ENCODE data around the gene PTPRK. TPM values are rescaled to one million over a fixed set of nuclear protein-coding genes. Genes with fewer than 3 reads are reported as not detected.
"Not testable (repeated sequence)": the region's sequence is repeated elsewhere in the genome, so short reads cannot be mapped to it uniquely, and the experiment has no call there.

The PTPRK gene
- total RNA-seq, 2 experiments from 2014 or later, result 0.50 to 0.53 TPM

- H3K36me3 Mint-ChIP-seq (ENCODE audit: low read depth), result peaks cover 38% of the 10 kb centered on the region
- peak; percentile 74 for DNase-seq
- peak overlapping the region; percentile 98 for H3K27ac Mint-ChIP-seq
- peaks cover 19% of the 10 kb centered on the region for H3K9me3 Mint-ChIP-seq
- peak overlapping the region; percentile 61 for H3K4me3 Mint-ChIP-seq
- H3K27me3 Mint-ChIP-seq, result no peaks in the 10 kb centered on the region
- ChIA-PET POLR2A (interaction anchor here (0.6 to 4.4 kb wide), 21 partner anchors 8 to 368 kb away, joined by 3 to 55 read pairs (median 7); partner anchors contain the start of gene THEMIS), CTCF (interaction anchor here (1.0 to 2.0 kb wide), 11 partner anchors 9 to 79 kb away, joined by 3 to 15 read pairs (median 6); partner anchors contain the start of gene THEMIS)
- peaks cover 53% of the 10 kb centered on the region for H3K4me1 Mint-ChIP-seq
Measured at GRCh38 chr6:127933852-127934840, 586.3 kb downstream of the PTPRK start.

- Mint-ChIP-seq H3K27me3 (no peaks in the 10 kb centered on the region), H3K36me3 (ENCODE audit: low read depth) (peaks cover 44% of the 10 kb centered on the region), H3K9me3 (peaks cover 27% of the 10 kb centered on the region), H3K4me1 (peaks cover 43% of the 10 kb centered on the region), H3K4me3 (no peak overlapping the region), H3K27ac (peak overlapping the region; percentile 98)
- ChIA-PET POLR2A (interaction anchor here (3.6 kb wide), 1 partner anchor 15 kb away, joined by 42 read pairs; no protein-coding TSS in a partner anchor), CTCF (no interaction called here)
- no peak for DNase-seq
Measured at GRCh38 chr6:127933137-127933536, 587.3 kb downstream of the PTPRK start.

- CTCF ChIA-PET, result no interaction called here
- H3K4me3 Mint-ChIP-seq, result no peak overlapping the region
Measured at GRCh38 chr6:127932708-127933107, 587.7 kb downstream of the PTPRK start.

GRCh38 chr6:127926441-127926840 is 594.0 kb downstream of the PTPRK start:
- peaks cover 32% of the 10 kb centered on the region for H3K4me1 Mint-ChIP-seq
- H3K9me3 Mint-ChIP-seq, result peaks cover 42% of the 10 kb centered on the region
- DNase-seq, H3K27me3 Mint-ChIP-seq, CTCF ChIA-PET, H3K4me3 Mint-ChIP-seq, H3K27ac Mint-ChIP-seq: not testable (repeated sequence)
- peaks cover 58% of the 10 kb centered on the region for H3K36me3 Mint-ChIP-seq (ENCODE audit: low read depth)
- POLR2A ChIA-PET, result interaction anchor here (1.3 kb wide), 1 partner anchor 8 kb away, joined by 4 read pairs; no protein-coding TSS in a partner anchor

More at GRCh38 chr6:127932708-127933107, 587.7 kb downstream of the PTPRK start:
- Mint-ChIP-seq H3K27ac (peak overlapping the region; percentile 98), H3K36me3 (ENCODE audit: low read depth) (peaks cover 45% of the 10 kb centered on the region), H3K9me3 (peaks cover 30% of the 10 kb centered on the region), H3K27me3 (no peaks in the 10 kb centered on the region), H3K4me1 (peaks cover 39% of the 10 kb centered on the region)
- POLR2A ChIA-PET, result interaction anchor here (3.6 kb wide), 1 partner anchor 14 kb away, joined by 42 read pairs; no protein-coding TSS in a partner anchor
- DNase-seq, result no peak

- peaks cover 44% of the 10 kb centered on the region for H3K4me1 Mint-ChIP-seq
- DNase-seq, result no peak
- H3K27ac Mint-ChIP-seq, result no peak overlapping the region
- POLR2A ChIA-PET, result interaction anchor here (1.2 kb wide), 1 partner anchor 10 kb away, joined by 4 read pairs; no protein-coding TSS in a partner anchor
- H3K4me3 Mint-ChIP-seq, result no peak overlapping the region
- H3K27me3 Mint-ChIP-seq, result no peaks in the 10 kb centered on the region
- peaks cover 39% of the 10 kb centered on the region for H3K9me3 Mint-ChIP-seq
- peaks cover 47% of the 10 kb centered on the region for H3K36me3 Mint-ChIP-seq (ENCODE audit: low read depth)
- CTCF ChIA-PET, result interaction anchor here (1.2 to 3.5 kb wide), 2 partner anchors 10 to 14 kb away, joined by 3 to 8 read pairs; no protein-coding TSS in a partner anchor
Measured at GRCh38 chr6:127924440-127924839, 596.0 kb downstream of the PTPRK start.

- Mint-ChIP-seq H3K27ac (no peak overlapping the region), H3K9me3 (peaks cover 36% of the 10 kb centered on the region), H3K36me3 (ENCODE audit: low read depth) (peaks cover 45% of the 10 kb centered on the region), H3K4me1 (peaks cover 47% of the 10 kb centered on the region), H3K27me3 (no peaks in the 10 kb centered on the region), H3K4me3 (no peak overlapping the region)
- POLR2A ChIA-PET, result interaction anchor here (1.2 kb wide), 1 partner anchor 11 kb away, joined by 4 read pairs; no protein-coding TSS in a partner anchor
- CTCF ChIA-PET, result interaction anchor here (3.5 kb wide), 1 partner anchor 10 kb away, joined by 8 read pairs; no protein-coding TSS in a partner anchor
- no peak for DNase-seq
Measured at GRCh38 chr6:127924031-127924430, 596.4 kb downstream of the PTPRK start.

- ChIA-PET CTCF (interaction anchor here (3.5 kb wide), 1 partner anchor 11 kb away, joined by 8 read pairs; no protein-coding TSS in a partner anchor), POLR2A (interaction anchor here (2.2 kb wide), 1 partner anchor 12 kb away, joined by 10 read pairs; no protein-coding TSS in a partner anchor)
- H3K36me3 Mint-ChIP-seq (ENCODE audit: low read depth), result peaks cover 39% of the 10 kb centered on the region
- no peak for DNase-seq
- no peak overlapping the region for H3K4me3 Mint-ChIP-seq
- H3K27me3 Mint-ChIP-seq, result no peaks in the 10 kb centered on the region
- H3K4me1 Mint-ChIP-seq, result peaks cover 56% of the 10 kb centered on the region
- H3K9me3 Mint-ChIP-seq, result peaks cover 29% of the 10 kb centered on the region
- H3K27ac Mint-ChIP-seq, result no peak overlapping the region
Measured at GRCh38 chr6:127923135-127923534, 597.3 kb downstream of the PTPRK start.

GRCh38 chr6:127921982-127922381 is 598.4 kb downstream of the PTPRK start:
- Mint-ChIP-seq H3K4me1 (peaks cover 67% of the 10 kb centered on the region), H3K36me3 (ENCODE audit: low read depth) (peaks cover 34% of the 10 kb centered on the region), H3K27ac (no peak overlapping the region), H3K27me3 (no peaks in the 10 kb centered on the region), H3K4me3 (peak overlapping the region; percentile 28), H3K9me3 (peaks cover 22% of the 10 kb centered on the region)
- CTCF ChIA-PET, result interaction anchor here (3.5 kb wide), 1 partner anchor 12 kb away, joined by 8 read pairs; no protein-coding TSS in a partner anchor
- DNase-seq, result no peak
- POLR2A ChIA-PET, result interaction anchor here (1.6 to 2.2 kb wide), 2 partner anchors 13 kb away, joined by 5 to 10 read pairs; no protein-coding TSS in a partner anchor

GRCh38 chr6:127920804-127921203 is 599.6 kb downstream of the PTPRK start:
- ChIA-PET POLR2A (interaction anchor here (2.2 kb wide), 1 partner anchor 14 kb away, joined by 10 read pairs; no protein-coding TSS in a partner anchor), CTCF (no interaction called here)
- peaks cover 21% of the 10 kb centered on the region for H3K9me3 Mint-ChIP-seq
- H3K4me1 Mint-ChIP-seq, result peaks cover 75% of the 10 kb centered on the region
- H3K4me3 Mint-ChIP-seq, result no peak overlapping the region
- no peak for DNase-seq
- H3K27me3 Mint-ChIP-seq, result no peaks in the 10 kb centered on the region
- H3K27ac Mint-ChIP-seq, result no peak overlapping the region
- peaks cover 35% of the 10 kb centered on the region for H3K36me3 Mint-ChIP-seq (ENCODE audit: low read depth)

Data from activated CD4-positive, alpha-beta memory T cell treated with anti-CD3 and anti-CD28 coated beads, Interleukin-2, amount 10 ng/mL, durations not matched to agents 7 days and 5 days (primary cell).